Stimulated activated CD8-positive, alpha-beta memory T cell treated with anti-CD3 and anti-CD28 coated beads, Interleukin-7, amount 100 ng/mL, for 1 hour (primary cell): Measurements from ENCODE around the gene ELAVL1.
"Not testable (repeated sequence)": the region's sequence is repeated elsewhere in the genome, so short reads cannot be mapped to it uniquely, and the experiment has no call there.

Source experiments
- DNase-seq, 2 donors: peaks; one replicate each; pipeline ENCODE4 v3.0.0-alpha.2; 2020; ENCODE audit warnings: low read depth in 2 of 2

Gene ELAVL1

DNA sequence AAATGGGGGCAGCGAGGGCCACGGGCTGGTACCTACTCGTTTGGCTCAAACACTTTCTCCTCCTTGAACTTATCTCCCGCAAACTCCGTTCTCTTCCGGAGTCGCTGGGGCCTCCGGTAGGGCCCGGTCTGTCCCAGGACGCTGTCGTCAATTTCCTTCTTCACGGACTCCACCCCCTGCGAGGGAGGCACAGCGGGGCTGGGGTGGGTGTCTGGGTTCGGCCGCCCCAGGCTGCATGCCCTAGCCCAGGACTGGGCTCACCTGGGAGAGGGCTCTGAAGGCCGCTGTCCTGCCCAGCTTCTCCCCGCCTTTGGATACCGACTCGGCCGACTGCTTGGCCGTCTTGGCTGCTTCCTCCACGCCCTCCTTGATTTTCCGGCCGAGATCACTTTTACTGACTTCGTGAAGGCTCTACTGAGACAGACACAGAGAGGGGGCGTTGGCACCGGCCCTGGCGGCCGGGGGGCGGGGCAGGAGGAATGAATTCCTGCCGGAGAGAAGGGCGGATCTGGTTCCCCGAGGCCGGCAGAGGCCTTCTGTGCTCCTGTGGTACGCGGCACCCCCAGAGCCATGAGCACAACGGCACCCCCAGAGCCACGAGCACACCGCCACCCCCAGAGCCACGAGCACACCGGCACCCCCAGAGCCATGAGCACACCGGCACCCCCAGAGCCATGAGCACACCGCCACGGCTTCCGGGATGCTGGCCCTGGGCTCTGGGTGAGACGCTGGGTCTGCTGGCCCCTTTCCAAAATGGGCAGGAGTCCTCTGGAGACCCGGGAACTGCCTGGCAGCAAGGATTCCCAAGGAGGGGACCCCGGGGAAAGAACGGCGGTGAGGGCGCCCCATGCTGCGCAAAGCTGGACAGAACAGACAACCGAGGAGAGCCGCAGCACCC is 71.4 kb downstream of the ELAVL1 start:
- DNase-seq, result no peak

DNA sequence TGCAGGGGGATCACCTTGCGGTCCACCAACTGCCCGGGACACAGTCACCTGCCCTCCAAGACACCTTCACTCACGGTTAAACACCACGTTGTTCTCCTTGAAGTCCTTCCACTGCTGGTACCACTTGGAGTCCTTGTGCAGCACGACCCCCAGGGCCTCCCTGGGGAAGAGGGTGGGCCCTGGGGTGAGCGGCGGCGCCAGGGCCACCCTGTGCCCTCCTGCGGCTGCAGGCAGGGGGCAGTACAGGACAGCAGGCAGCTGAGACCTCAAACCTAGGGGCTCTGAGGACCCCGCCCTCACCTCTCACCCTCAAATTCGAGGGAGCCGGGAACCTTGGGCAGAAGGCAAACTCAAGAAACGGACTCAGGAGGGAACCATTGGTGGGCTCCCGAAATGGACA is 72.0 kb downstream of the ELAVL1 start:
- DNase-seq, result no peak

DNA sequence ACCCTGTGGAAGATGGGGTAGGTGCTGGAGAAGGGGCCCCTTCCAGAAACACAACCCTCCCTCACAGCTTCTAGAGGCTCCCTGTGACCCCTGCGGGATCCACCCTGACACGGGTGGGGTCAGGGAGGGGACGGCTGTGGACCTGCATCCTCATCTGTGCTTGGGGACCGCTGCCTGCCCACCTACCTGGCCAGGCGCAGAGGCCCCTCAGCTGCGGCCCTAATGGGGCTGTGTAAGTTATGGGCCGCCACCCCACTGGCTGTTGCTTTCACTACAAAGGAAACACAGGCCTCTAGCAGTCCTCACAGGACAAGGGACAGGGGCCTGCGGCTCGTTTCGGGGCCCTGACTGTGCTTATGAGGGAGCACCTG is 72.5 kb downstream of the ELAVL1 start:
- DNase-seq, result no peak

DNA sequence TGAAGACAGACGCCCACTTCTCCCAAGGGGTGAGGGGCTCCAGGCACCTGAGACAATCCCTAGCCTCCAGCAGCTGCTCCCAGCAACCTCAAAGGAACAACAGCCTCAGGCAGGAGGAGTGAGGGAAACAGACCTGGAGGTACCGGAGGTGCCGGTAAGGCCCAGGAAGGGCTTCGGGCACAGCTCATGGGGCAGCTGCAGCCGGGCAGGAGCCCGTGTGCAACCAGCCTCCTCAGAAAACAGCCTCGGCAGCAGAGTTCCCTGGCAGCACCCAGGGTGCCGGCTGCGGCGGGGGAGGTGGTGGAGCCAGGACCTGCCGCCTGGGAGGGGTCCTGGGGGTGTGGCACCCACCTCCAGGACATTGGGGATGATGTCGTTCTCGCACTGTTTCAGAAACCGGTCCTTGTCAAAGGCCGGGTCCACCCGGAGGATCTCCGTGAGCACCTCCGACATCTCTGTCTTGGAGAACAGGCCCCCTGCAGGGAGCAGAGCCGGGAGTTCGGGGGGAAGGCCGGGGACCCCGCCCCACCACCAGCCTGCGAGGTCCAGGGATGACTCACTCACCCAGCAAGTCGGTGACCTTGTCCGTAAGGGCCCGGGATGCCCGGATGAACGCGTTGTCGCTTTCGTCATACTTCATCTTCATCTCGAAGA is 73.0 kb downstream of the ELAVL1 start:
- DNase-seq, result no peak

DNA sequence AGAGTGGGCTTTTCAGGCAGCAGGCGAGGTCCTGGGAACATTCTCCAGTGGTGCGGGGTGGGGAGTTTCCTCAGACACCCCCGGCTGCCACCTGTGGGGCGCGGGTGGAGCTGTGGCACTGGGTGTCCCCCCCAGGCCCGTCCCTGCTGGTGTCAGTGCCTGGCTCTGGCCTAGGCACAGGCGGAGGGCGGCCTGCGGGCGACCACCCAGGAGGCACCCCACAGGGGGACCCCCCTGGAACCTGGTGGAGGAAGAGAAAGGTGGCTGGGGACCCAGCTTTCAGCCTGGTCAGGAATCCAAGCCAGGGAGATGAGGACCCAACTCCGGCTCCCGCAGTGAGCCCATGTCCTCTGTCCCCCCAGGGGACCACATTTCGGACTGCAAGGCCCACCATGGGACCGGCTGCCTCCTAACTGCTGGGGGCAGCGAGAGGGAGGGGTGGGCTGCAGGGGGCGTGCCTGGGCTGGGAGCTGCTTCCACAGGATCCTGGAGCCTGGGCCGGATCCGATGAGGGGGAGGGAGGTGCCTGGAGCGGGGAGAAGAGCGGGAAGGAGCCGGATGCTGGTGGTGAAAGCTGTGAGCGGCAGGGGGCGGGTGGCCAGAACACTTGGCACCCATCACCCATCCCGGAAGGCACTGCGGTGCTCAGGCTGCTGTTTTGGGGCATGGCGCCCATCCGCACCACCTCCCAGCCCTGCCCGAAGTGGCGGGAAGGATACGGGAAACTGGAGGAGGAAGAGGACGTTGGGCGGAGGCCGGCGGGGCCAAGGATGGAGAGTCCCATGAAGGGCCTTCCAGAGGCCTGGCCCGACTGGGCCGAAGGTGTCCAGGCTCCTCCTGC is 74.0 kb downstream of the ELAVL1 start:
- DNase-seq, result no peak

DNA sequence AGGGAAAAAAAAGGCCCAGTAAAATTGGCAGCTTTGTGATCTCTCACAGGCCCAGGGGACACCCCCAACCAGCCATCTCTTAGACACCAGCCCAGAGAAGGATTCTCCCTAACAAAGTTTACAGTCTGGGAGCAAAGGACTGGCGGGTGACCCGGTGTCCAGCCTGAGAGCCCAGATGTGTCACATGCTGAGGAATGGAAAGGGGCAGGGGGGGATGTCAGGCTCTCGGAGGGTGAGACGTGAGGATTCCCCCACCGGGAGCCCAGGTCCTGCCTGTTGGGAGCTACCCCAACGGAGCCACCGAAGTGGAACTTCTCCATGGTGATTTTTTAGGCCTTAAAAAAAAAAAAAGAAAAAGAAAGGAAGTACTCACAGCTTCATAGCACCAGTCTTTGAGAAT is 74.7 kb downstream of the ELAVL1 start:
- no peak for DNase-seq

DNA sequence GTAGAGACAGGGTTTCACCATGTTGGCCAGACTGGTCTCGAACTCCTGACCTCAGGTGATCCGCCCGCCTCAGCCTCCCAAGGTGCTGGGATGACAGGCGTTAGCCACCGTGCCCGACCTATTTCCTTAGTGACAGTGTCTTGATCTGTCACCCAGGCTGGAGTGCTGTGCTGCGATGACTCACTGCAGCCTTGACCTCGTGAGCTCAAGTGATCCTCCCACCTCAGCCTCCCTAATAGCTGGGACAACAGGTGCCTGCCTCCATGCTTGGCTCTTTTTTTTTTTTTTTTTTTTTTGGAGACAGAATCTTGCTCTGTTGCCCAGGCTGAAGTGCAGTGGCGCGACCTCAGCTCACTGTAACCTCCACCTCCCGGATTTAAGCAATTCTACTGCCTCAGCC is 75.4 kb downstream of the ELAVL1 start:
- DNase-seq, result not testable (repeated sequence)

DNA sequence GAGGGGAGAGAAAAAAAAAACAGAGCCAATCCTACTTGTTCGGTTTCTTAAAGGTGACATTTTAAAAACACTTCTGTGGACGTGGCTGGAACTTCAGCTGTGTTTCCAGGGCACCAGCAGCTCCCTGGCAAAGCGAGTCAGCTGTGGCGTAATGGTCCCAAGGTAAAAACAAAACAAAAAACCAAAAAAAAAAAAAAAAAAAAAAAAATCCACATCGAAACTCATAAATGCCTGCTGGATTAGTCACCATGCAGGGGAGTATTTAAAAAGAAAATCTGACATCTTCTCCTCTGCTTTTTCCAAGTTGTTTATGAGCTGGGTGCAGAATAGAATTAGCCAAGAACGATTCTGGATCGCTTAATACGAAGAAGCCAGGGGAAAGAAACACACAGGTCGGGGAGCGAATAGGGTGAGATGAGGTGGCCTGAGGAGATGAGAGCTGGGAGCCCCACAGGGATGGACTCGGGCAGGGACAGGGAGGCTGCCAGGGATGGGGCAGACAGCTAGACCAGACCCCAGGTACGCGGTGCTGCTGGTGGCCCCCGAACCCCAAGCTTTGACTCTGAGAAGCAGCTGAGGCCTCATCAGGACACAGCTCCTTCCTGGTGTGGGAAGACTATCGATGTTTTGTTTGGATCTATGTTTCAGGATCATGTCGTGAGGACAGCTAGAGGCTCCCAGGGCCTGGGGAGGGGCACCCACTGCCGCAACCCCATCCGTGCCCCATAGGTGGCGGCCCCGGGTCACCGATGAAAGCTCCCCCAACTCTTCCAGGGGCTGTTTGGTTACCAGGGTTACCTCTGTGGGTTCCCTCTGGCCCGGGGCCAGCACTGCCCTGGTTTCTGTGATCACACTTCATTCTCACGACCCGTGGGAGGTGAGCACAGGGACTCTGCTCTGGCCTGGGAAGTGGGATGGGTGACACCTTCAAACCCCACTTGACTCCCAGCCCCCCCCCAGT is 76.4 kb downstream of the ELAVL1 start:
- DNase-seq, result peak; percentile 41 to 54

DNA sequence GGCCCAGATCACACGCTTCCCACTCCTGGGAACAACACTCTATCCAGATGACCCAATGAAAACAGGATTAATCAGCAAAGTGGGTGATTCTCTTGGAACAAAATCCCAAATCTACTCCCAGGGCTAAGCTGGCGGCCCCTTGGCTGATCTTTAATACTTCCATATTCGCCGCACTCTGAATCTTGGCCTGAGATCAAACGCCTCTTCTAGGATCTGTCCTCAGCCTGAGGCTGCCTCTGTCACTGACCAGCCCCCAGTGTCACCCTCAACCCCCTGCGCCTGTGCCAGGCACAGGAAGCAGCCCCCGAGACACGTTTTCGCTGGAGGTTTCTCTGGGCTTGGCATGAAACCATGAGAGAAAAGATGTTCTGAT is 77.1 kb downstream of the ELAVL1 start:
- DNase-seq, result no peak

DNA sequence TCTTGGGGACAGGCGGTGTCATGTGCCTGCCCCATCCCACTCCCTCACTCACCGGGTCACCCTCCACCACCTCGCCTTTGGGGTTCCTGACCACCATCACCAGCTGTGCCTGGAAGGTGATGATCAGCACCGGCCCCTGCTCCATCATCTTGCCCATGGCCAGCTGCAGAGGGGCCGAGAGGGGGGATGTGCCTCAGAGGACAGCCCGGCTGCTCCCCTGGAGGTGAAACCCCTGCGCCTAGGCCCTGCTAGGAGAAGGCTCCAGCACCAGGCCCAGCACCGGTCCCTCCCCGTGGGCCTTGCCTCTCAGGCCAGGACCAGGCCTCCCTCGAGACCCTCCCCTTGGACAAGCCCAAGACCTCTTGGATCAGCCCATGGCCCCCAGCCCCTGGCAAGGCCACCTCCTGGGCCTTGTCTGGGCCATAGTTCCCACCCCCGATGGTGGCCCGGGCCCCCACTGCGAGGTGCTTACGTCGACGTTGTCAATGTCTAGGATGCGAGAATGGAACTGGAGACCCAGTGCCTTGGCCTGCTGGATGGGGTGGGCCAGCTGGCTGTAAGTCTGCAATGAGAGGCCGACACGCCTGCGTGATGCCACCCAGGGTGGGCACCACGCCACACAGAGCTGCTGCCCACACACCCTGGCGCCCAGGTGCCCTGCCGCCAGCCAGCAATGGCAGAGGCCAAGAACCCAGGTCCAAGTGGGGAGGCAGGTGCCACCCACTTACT is 77.7 kb downstream of the ELAVL1 start:
- DNase-seq, result no peak

DNA sequence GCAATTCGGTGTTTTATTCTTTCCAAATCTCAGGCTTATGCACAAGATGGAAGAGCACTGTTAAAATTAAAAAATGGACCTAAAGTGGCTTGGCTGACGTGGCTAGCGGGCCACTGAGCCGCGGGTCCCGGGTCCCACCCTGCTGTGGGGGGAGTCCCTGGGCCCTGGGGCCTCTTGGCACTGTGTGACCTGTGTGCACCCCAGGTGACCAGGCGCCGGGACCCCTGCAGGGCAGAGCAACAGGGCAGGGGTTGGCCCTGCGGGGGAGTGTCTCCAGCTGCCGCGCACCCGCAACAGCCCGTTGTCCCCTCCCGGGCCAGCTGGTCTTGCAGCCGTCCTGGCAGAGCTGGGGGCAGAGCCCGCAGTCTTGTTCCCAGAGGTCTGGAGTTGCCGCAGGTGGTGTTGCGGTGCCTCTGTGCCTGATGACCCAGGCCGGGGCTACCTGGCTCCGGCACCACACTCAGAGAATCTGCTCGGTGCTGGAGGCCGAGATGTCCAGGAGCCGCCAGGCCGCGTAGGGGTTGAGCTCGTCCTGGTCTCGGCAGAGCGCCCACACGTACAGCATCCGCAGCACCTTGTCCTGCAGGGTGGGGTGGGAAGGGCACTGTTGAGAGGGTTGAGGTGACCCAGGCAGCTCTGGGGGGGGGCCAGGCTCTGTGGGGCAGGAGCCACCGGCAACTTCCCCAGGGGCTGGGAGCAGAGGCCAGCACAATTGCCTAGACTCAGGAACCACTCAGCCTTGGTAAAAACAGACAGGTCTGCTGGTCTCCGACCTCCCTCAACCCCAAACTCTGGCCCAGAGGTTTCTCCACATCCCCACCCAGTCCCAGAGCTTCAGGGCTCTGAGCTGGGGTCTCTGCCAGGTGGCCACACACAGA is 78.5 kb downstream of the ELAVL1 start:
- DNase-seq, result no peak

DNA sequence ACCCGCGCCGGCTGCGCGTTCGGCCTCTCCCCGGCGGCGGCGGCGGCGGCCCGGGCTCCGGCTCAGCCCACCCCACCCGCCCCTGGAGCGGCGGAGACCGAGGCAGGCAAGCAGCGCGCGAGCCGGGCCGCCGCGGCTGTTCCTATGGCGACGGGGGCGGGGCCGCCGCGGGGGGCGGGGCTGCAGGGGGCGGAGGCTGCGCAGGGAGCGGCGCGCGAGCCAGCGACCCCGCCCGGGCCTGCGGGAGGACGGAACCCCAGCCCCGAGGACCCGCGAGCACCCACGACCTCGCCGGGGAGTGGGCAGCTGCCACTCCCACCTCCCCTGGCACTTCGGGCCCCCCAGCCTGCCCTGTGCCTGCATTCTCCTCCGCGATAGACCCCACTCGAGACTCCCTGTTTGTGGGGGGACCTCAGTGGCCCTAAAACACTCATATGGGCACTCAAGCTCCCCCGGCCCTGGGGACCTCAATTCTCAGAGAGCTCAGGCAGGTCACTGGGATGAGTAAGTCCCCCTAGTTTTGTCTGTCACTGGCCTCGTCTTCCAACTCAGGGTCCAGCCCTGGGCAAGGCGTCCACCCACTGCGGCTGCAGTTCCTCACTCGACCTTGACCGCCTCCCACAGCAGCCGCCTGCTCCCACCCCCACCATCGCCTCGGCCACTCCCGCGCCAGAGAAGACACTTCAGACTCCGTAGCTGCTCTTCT is 79.3 kb downstream of the ELAVL1 start, which contains the start of gene CTXN1:
Gene CTXN1 (minus strand): TSS at position 115 of the 706 bp plus-strand sequence. CDS start 597 bp downstream, outside the sequence.
- DNase-seq, result peak; percentile 63 to 64

DNA sequence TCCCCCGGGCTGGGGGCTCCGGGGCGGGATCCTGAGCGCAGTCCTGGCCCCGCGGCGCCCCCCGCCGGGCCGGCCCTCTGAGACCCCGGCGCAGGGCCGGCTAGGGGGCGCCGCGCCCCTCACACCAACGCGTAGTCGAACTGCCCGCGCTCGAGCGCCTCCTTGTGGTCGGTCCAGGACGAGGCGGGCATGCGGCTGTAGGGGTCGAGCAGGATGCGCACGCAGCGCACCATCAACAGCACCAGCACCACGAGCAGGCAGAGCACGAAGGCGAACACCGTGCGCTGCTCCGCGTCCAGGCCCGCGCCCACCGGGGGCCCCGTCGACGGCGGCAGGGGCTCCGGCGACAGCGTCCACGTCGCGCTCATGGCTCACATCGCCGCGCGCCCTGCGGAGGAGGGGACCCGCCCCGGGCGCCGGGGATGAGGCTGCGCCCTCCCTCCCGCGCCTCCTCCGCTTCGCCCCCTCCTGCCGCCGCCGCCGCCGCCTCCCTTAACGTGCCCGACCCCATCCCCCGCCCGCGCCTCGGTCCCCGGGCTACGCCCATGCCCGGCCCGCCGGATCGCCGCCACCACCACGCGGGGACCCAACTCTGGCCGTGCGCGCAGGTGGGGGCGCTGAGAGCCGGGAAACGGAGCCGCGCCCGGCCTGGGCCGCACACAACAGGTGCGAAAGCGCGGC is 80.1 kb downstream of the ELAVL1 start:
- DNase-seq, result peak; percentile 48 to 63

DNA sequence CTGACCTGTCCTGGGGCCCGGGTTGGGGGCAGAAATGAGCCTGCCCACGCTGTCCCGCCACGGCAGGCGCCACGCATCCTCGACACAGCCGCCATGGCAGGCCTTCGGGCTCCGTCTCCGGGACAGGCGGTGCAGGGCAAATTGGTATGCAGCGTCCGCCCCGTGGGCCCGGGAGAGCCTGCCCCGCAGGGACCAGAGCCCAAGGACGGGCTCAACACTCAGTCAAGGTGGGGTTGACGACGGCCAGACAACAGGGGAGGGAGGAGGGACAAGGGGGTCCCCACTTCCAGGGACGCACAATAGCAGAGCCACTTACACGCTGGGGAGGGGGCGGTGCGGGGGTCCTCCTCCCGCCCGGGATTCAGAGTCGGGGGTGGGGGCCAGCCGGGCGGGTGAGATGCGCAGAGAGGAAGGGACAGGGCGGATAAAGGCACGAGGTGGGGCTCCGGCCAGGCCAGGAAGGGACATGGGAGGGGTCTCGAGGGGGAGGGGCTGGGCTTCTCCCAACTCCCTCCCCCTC is 80.7 kb downstream of the ELAVL1 start:
- no peak for DNase-seq

DNA sequence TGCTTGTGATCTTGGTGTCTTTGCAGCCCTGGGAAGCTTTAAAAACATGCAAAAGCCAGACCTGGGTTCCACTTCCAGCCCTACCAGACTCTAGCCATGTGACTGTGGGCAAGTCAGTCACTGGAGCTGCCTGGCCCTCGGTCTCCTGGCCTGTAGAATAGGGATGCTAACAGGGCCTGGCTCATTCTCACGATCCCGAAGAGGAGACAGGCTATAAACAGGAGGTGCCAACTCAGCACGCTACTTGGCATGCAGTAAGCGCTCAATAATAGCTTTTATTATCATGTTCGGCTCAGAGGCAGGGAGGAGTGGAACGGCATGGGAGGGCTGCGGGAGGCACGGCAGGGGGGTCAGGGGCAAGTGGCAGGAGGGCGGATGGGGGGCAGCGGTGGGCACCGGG is 81.2 kb downstream of the ELAVL1 start:
- DNase-seq, result no peak

DNA sequence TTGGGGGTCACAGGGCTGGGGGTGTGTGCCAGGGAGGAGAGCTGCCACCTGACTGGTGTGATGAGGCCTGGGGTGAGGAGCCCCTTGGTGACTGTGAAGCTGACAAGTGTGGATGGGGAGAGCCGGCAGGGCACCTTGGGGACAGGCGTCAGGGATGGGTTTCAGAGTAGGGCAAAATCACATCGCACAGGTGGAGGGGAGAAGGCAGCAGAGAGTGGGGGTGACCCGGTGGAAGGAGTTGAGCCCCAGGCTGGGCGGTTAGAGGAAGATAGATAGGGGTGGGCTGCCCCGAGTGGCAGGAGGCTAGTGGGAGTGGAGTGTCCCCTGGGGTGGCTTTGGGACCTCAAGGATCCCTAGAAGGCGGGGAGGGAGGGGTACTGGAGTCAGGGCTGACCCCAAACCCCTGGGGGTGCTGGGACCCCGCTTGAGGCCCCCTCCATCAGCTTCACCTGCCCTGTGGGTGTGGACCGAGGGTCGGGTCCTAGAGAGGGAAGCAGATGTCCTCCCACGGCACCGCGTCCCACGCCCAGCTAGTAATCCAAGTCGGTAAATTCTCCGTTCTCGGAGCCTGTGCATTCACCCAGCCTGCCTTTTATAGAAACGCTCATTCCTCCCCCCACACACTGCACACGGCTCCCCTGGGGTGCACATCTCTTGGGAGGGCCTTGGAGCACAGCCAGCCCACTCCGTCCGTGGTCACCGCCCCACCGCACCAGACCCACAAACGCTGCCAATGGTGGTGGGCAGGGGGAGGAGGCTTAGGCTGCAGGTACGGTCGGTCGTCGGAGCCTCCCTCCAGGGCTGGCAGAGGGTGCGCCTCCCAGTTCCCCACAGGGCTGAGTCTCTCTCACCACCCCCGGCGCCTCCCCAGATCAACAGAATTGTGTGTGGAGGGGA is 81.9 kb downstream of the ELAVL1 start:
- no peak for DNase-seq

DNA sequence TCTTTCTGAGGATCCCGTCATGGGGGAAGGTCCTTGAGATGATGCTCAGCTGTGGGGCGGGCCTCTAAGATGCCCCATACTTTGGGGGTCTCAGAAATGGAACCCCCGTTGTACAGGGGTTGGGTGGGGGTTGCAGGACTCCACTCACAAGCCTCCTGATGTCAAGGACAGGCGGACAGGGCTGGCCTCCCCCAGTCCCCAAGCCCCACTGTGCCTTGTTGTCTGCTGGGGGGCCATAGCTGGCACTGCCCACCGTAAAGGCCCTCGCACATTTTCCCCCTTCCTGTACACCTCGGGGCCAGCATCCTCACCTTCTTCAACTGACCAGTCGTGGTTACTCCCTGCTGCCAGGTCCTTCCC is 82.6 kb downstream of the ELAVL1 start:
- no peak for DNase-seq
